ENCODE data around the gene TBC1D16.

GRCh38 chr17:79965806-79966205, 69.9 kb downstream of the TBC1D16 start:
- TF ChIP-seq CTCF (conservative IDR thresholded peaks at IDR 0.05; ENCODE audit: low read length), result no peak
- TF ChIP-seq EZH2phosphoT487 (IDR thresholded peaks at IDR 0.05; ENCODE audit: borderline replicate concordance, low read depth, low read length), result no peak

Data from OCI-LY7 (cell line).